ENCODE results near the gene PLEKHG2. TPM values are rescaled to one million over a fixed set of nuclear protein-coding genes. Genes with fewer than 3 reads are reported as not detected.

The PLEKHG2 gene
- total and polyA plus RNA-seq, 4 donors = 2.1 to 4.5 (median 3.0) TPM

DNA sequence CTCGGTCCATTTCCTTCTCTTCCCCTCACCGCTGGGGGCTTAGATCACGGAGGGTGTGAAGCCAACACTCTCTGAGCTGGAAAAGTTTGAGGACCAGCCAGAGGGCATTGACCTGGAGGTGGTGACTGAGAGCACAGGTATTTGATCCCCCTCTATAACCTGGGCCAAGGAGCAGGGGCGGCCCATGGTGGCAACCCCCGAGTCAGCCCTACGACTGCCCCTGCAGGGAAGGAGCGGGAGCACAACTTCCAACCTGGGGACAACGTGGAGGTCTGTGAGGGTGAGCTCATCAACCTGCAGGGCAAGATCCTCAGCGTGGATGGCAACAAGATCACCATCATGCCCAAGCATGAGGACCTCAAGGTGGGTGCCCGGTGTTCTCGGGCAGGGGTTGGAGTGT, 56.6 kb downstream of the PLEKHG2 start:
- no peak overlapping the region for H3K27ac ChIP-seq (ENCODE audit: low read depth in 1 of 2, low read length in 2 of 2)
- peaks cover 47 to 99% (median 75%) of the 10 kb centered on the region in 4 donors for H3K36me3 ChIP-seq (ENCODE audit: control insufficient read depth in 4 of 4, insufficient read depth in 3 of 4, low read depth in 1 of 4, low read length in 3 of 4)
- DNase-seq (ENCODE audit: low spot score) = no peak
- no peak overlapping the region for H3K4me3 ChIP-seq (ENCODE audit: low read depth in 1 of 3, low read length in 3 of 3)
- H3K9ac ChIP-seq (ENCODE audit: low read depth in 1 of 2, low read length in 2 of 2) = no peak overlapping the region
- no peaks in the 10 kb centered on the region for H3K4me1 ChIP-seq (ENCODE audit: control insufficient read depth in 4 of 4, insufficient read depth in 4 of 4, low read length in 3 of 4)
- H3K27me3 ChIP-seq (ENCODE audit: control insufficient read depth in 4 of 4, insufficient read depth in 4 of 4, low read length in 3 of 4) = no peaks in the 10 kb centered on the region
- 95% methylated on average over 11 of the region's 11 CpGs for WGBS
- no peaks in the 10 kb centered on the region for H3K9me3 ChIP-seq (ENCODE audit: control insufficient read depth in 4 of 4, low read length in 3 of 4)
- TF ChIP-seq HNF4G (IDR thresholded peaks at IDR 0.05) (no peak), HNF4A (conservative IDR thresholded peaks at IDR 0.05) (no peak), CTCF (IDR thresholded peaks at IDR 0.05; ENCODE audit: low read depth, low read length, missing input control) (no peak), RXRA (IDR thresholded peaks at IDR 0.05) (no peak), REST (IDR thresholded peaks at IDR 0.05) (no peak)
- TF ChIP-seq, protein P1, sequence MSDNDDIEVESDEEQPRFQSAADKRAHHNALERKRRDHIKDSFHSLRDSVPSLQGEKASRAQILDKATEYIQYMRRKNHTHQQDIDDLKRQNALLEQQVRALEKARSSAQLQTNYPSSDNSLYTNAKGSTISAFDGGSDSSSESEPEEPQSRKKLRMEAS (IDR thresholded peaks at IDR 0.05) = no peak

DNA sequence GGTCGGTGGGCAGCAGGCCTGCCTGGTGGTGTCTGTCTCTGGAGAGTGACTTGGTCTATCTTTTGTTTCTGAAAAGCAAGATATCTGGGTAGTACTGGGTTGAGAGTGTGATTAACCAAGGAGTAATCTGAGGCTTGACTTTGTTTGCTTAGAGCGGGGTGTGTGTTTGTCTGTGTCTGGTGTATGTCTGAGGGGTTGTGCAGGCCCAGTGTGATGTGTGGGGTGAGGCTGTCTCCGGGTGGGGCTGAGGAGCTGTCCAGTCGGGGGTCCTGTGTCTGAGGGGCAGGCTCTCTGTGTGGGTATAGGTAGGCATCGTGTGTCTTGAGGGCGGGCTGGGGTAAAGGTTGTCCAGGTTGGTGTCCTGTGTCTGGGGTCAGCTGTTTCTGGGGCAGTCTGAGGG, 57.1 kb downstream of the PLEKHG2 start:
- Histone ChIP-seq H3K27ac (ENCODE audit: low read depth in 1 of 2, low read length in 2 of 2) (no peak overlapping the region), H3K27me3 (ENCODE audit: control insufficient read depth in 4 of 4, insufficient read depth in 4 of 4, low read length in 3 of 4) (no peaks in the 10 kb centered on the region), H3K4me3 (ENCODE audit: low read depth in 1 of 3, low read length in 3 of 3) (no peak overlapping the region), H3K36me3 (ENCODE audit: control insufficient read depth in 4 of 4, insufficient read depth in 3 of 4, low read depth in 1 of 4, low read length in 3 of 4) (peaks cover 45 to 99% (median 77%) of the 10 kb centered on the region in 4 donors), H3K9me3 (ENCODE audit: control insufficient read depth in 4 of 4, low read length in 3 of 4) (no peaks in the 10 kb centered on the region), H3K9ac (ENCODE audit: low read depth in 1 of 2, low read length in 2 of 2) (no peak overlapping the region), H3K4me1 (ENCODE audit: control insufficient read depth in 4 of 4, insufficient read depth in 4 of 4, low read length in 3 of 4) (no peaks in the 10 kb centered on the region)
- DNase-seq (ENCODE audit: low spot score) = no peak
- WGBS = 88% methylated on average over 6 of the region's 6 CpGs
- TF ChIP-seq TAF1 (conservative IDR thresholded peaks at IDR 0.05) (no peak), ATF3 (IDR thresholded peaks at IDR 0.05) (no peak), ZBTB33 (IDR thresholded peaks at IDR 0.05) (no peak), JUND (IDR thresholded peaks at IDR 0.05) (no peak)
- TF ChIP-seq, protein P1 (IDR thresholded peaks at IDR 0.05) = no peak
